WERI-Rb-1 (cell line): ENCODE results near the gene ABCC1.

Experiments used
- DNase-seq: peaks from one replicate; pipeline ENCODE4 v3.0.0-alpha.2; 2020
- H3K27ac ChIP-seq: fragments of 250-450 bp; sonication (Bioruptor Pico); 2 replicates; pipeline ENCODE4 v1.5.1; 2020; ENCODE audit warnings: mild to moderate bottlenecking, moderate library complexity
- H3K27me3 ChIP-seq: fragments of 250-450 bp; sonication (Bioruptor Pico); 2 replicates; pipeline ENCODE4 v1.5.1; 2021; ENCODE audit warnings: mild to moderate bottlenecking, low read depth, moderate library complexity; ENCODE audit not compliant: insufficient read depth, severe bottlenecking
- H3K36me3 ChIP-seq: fragments of 250-450 bp; sonication (Bioruptor Pico); 2 replicates; pipeline ENCODE4 v1.5.1; 2020; ENCODE audit warnings: mild to moderate bottlenecking, moderate library complexity
- H3K4me3 ChIP-seq: 2 replicates; pipeline ENCODE4 v1.5.1; 2011; ENCODE audit warnings: low read depth, mild to moderate bottlenecking, control low read depth, low read length
- H3K9me3 ChIP-seq: fragments of 250-450 bp; sonication (Bioruptor Pico); 2 replicates; pipeline ENCODE4 v1.5.1; 2021; ENCODE audit warnings: mild to moderate bottlenecking, moderate library complexity; ENCODE audit not compliant: severe bottlenecking
- TF ChIP-seq, protein P1 (sequence below): IDR thresholded peaks from 2 replicates; pipeline ENCODE4 v1.5.1; 2011; ENCODE audit warnings: low read depth, mild to moderate bottlenecking, control low read depth, inconsistent platforms, low read length

ABCC1 gene

DNA sequence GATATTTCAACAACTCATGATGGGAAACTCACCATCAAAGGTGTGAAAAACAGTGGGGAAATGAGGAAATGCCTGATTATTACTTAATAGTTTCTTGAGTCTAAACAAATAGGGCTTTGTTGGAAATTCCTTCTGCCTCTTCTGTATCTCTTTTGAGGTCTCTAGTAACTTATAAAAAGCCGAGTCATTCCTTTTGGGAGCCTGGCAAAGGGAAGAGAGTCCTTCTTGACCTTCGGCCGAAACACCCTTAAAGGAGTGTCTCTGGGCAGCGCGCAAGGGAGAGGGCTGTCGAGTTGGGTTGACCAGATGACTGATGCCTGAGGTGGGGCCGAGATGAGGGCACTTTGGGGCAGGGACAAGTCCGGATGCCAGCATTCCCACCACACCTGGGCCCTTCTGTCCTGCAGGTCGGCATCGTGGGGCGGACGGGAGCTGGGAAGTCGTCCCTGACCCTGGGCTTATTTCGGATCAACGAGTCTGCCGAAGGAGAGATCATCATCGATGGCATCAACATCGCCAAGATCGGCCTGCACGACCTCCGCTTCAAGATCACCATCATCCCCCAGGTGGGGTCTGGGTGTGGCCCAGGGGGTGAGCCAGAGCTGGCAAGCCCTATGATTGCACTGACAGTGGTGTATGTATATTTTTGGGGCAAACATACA, 184.7 kb downstream of the ABCC1 start:
- Histone ChIP-seq H3K36me3 (peaks cover 47% of the 10 kb centered on the region), H3K27ac (no peak overlapping the region), H3K9me3 (no peaks in the 10 kb centered on the region), H3K27me3 (no peaks in the 10 kb centered on the region), H3K4me3 (no peak overlapping the region)
- DNase-seq = no peak
- TF ChIP-seq, protein P1, sequence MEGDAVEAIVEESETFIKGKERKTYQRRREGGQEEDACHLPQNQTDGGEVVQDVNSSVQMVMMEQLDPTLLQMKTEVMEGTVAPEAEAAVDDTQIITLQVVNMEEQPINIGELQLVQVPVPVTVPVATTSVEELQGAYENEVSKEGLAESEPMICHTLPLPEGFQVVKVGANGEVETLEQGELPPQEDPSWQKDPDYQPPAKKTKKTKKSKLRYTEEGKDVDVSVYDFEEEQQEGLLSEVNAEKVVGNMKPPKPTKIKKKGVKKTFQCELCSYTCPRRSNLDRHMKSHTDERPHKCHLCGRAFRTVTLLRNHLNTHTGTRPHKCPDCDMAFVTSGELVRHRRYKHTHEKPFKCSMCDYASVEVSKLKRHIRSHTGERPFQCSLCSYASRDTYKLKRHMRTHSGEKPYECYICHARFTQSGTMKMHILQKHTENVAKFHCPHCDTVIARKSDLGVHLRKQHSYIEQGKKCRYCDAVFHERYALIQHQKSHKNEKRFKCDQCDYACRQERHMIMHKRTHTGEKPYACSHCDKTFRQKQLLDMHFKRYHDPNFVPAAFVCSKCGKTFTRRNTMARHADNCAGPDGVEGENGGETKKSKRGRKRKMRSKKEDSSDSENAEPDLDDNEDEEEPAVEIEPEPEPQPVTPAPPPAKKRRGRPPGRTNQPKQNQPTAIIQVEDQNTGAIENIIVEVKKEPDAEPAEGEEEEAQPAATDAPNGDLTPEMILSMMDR = no peak

DNA sequence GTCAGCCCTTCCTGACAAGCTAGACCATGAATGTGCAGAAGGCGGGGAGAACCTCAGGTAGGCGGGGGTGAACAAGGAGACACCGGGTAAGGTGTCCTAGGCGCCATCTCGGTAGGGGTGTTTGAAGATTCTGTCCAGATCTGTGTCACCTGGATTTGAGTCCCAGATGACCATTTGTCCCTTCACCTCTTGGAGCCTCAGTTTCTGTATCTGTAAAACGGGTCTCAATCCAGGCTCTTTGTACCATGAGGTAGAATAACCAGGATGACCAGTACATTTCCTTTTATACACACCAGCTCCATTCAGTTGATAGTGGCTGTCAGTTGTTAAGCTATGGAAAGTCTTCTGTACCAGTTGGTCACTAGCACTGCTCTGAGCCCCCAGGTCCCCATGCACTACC, 187.2 kb downstream of the ABCC1 start:
- no peak for DNase-seq
- Histone ChIP-seq H3K27ac (no peak overlapping the region), H3K27me3 (no peaks in the 10 kb centered on the region), H3K4me3 (no peak overlapping the region), H3K36me3 (peaks cover 55% of the 10 kb centered on the region), H3K9me3 (no peaks in the 10 kb centered on the region)
- TF ChIP-seq, protein P1 = no peak

DNA sequence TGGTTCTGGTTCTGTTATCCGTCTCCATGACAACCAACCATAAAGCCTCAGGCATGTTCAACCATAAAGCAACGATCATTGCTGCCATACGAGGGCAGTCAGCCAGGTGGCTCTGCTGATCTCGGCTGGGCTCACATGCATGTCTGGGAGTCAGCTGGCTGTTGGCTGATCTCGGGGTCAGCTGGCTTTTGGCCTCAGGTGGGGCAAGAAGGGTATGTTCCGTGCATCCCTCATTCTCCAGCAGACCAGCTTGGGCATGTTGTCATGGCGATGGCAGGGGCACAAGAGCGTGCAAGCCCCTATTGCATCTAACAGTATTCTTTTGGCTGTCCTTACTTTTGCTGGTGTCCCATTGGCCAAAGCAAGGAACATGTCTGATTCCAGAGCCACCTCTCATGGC, 187.7 kb downstream of the ABCC1 start:
- Histone ChIP-seq H3K4me3 (no peak overlapping the region), H3K27me3 (no peaks in the 10 kb centered on the region), H3K27ac (no peak overlapping the region), H3K36me3 (peaks cover 56% of the 10 kb centered on the region), H3K9me3 (no peaks in the 10 kb centered on the region)
- TF ChIP-seq, protein P1 = no peak
- DNase-seq = no peak

DNA sequence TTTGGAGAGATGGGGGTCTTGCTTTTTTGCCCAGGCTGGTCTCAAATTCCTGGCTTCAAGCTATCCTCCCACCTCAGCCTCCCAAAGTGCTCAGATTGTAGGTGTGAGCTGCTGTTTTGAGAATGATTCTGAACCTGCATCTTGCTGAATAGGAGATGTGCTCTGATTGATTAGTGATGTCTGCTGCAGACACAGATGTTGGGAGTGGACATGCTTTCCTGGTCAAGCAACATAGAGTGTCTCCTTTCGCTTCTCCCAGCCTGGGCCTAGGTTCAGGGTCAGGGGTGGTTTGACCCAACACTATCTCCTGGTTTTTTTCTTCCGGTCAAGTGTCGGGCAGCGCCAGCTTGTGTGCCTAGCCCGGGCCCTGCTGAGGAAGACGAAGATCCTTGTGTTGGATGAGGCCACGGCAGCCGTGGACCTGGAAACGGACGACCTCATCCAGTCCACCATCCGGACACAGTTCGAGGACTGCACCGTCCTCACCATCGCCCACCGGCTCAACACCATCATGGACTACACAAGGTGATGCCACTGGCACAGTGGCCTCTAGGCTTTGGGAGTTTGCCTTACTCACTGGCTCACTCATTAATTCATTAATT, 188.7 kb downstream of the ABCC1 start:
- TF ChIP-seq, protein P1 = no peak
- no peaks in the 10 kb centered on the region for H3K9me3 ChIP-seq
- H3K4me3 ChIP-seq = no peak overlapping the region
- DNase-seq = no peak
- no peaks in the 10 kb centered on the region for H3K27me3 ChIP-seq
- peaks cover 50% of the 10 kb centered on the region for H3K36me3 ChIP-seq
- H3K27ac ChIP-seq = no peak overlapping the region

DNA sequence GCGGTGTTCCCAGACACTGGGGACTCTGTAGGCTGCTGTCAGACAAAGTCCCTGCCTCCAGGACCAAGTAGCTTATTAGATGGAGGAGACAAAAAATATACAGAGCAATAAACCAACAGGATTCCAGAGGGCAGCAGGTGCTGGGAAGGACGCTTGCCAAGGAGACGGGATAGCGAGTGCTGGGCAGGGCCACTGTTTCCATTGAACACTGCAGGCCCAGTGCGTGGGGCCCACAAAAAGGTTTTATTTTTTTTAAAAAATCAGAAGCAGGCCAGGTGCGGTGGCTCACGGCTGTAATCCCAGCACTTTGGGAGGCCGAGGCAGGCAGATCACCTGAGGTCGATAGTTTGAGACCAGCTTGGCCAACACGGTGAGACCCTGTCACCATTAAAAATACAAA, 189.6 kb downstream of the ABCC1 start:
- Histone ChIP-seq H3K9me3 (no peaks in the 10 kb centered on the region), H3K36me3 (peaks cover 43% of the 10 kb centered on the region)
- TF ChIP-seq, protein P1 = no peak

DNA sequence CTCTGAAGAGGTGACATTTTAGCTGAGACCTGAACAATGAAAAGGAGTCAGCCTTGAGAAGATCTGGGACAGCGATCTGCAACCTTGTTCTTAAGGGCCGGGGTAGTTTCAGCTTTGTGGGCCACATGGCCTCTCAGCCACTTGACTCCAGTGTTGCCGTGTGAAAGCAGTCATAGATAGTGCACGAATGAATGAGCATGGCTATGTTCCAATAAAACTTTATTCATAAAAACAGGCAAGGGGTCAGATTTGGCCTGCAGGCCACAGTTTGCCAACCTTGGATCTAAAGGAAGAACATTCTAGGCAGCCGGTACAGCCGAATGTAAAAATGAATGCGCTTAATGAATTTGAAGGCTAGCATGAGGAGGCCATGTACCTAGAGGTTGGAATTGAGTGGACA, 190.4 kb downstream of the ABCC1 start:
- Histone ChIP-seq H3K4me3 (no peak overlapping the region), H3K27ac (no peak overlapping the region), H3K27me3 (no peaks in the 10 kb centered on the region), H3K36me3 (peaks cover 40% of the 10 kb centered on the region), H3K9me3 (no peaks in the 10 kb centered on the region)
- no peak for DNase-seq
- TF ChIP-seq, protein P1 = no peak

More for the DNA sequence above, 189.6 kb downstream of the ABCC1 start:
- no peak overlapping the region for H3K27ac ChIP-seq
- no peaks in the 10 kb centered on the region for H3K27me3 ChIP-seq
- no peak overlapping the region for H3K4me3 ChIP-seq
- no peak for DNase-seq
